Measurements from ENCODE around the gene GJA9.
"Not testable (repeated sequence)": the region's sequence is repeated elsewhere in the genome, so short reads cannot be mapped to it uniquely, and the experiment has no call there.

GJA9 gene

DNA sequence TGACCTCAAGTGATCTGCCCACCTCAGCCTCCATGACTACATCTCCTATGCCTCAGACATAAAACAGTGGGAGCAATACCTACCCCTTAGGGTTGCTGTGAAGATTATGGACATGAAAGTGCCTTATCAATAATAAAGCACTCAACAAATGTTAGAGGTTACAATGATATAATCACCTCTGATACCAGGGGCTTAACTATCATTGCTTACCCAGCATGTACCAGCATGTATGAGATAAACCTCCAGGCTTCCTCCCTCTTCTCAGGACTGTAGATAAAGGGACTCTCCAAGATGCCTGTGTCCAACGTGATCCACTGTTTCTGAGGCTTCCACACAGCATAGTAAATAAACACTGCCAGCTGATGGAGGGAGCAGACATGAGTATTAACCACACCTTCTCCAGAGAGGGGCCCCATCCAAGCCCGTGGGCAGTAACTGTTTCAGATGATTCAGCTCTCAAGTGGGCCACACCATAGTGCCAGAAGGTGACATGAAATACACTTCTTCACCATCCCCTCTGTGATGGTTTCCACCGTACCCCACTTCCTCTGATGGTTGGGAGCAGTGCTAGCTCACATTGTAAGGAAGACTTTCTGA, 34.1 kb upstream of the GJA9 start:
- no peak for DNase-seq (ENCODE audit: insufficient read length, low spot score)
- FAIRE-seq: no peak
- TF ChIP-seq SPI1 (IDR thresholded peaks at IDR 0.05; ENCODE audit: low read depth, low read length) (no peak), TAF1 (IDR thresholded peaks at IDR 0.05; ENCODE audit: low read depth, low read length) (no peak), POU2F2 (IDR thresholded peaks at IDR 0.05; ENCODE audit: low read depth, low read length) (no peak), POLR2A (IDR thresholded peaks at IDR 0.05; ENCODE audit: low read depth, low read length) (no peak), POLR2AphosphoS5 (IDR thresholded peaks at IDR 0.05; ENCODE audit: low read depth, low read length) (no peak)

DNA sequence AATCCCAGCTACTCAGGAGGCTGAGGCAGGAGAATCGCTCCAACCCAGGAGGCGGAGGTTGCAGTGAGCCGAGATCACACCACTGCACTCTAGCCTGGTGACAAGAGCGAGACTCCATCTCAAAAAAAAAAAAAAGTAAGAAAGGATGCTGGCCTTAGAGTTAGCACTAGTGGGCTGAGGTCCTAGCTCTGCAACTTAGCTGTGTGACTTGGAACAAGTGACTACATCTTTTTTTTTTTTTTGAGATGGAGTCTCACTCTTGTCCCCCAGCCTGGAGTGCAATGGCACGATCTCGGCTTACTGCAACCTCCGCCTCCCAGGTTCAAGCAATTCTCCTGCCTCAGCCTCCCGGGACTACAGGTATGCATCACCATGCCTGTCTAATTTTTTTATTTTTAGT, 33.5 kb upstream of the GJA9 start:
- DNase-seq (ENCODE audit: insufficient read length, low spot score); FAIRE-seq: not testable (repeated sequence)

DNA sequence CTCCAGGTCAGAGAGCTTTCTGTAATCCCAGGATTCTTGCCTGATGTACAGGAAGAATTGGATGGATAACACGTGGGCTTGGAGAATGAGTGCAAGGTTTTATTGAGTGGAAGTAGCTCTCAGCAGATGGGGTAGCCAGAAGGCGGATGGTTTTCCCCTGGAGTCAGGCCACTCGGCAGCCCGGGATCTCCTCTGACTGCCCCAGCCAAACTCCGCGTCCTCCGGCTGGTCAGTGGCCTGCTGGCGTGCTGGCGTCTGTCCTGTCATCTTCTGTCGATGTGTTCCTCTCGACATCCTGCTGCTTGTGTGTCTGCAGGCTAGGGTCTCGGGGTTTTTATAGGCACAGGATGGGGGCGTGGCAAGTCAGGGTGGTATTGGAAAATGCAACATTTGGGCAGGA, 27.4 kb upstream of the GJA9 start:
- DNase-seq (ENCODE audit: insufficient read length, low spot score) (no peak), FAIRE-seq (no peak)
- TF ChIP-seq POLR2AphosphoS5 (IDR thresholded peaks at IDR 0.05; ENCODE audit: low read depth, low read length): no peak
- TF ChIP-seq POU2F2 (IDR thresholded peaks at IDR 0.05; ENCODE audit: low read depth, low read length): no peak
- TF ChIP-seq SPI1 (IDR thresholded peaks at IDR 0.05; ENCODE audit: low read depth, low read length): no peak
- no peak for TF ChIP-seq PAX5 (IDR thresholded peaks at IDR 0.05; ENCODE audit: insufficient read depth, low read length, severe bottlenecking)
- TF ChIP-seq TAF1 (IDR thresholded peaks at IDR 0.05; ENCODE audit: low read depth, low read length): no peak
- TF ChIP-seq POLR2A (IDR thresholded peaks at IDR 0.05; ENCODE audit: low read depth, low read length): no peak

DNA sequence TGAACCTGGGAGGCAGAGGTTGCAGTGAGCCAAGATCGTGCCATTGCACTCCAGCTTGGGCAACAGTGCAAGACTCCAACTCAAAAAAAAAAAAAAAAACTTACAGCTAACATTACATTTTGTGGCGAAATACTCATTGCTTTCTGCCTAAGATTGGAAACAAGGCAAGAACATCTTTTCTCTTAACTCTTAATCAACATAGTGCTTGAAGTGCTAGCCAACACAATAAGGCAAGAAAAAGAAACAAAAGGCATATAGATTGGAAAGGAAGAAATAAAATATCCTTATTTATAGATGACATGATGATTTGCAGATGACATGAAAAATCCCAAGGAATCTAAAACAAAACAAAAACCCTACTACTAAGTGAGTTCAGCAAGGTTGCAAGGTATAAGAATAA, 24.6 kb upstream of the GJA9 start:
- no peak for TF ChIP-seq SPI1 (IDR thresholded peaks at IDR 0.05; ENCODE audit: low read depth, low read length)
- TF ChIP-seq POLR2AphosphoS5 (IDR thresholded peaks at IDR 0.05; ENCODE audit: low read depth, low read length): no peak
- TF ChIP-seq TAF1 (IDR thresholded peaks at IDR 0.05; ENCODE audit: low read depth, low read length): no peak
- TF ChIP-seq POLR2A (IDR thresholded peaks at IDR 0.05; ENCODE audit: low read depth, low read length): no peak
- no peak for TF ChIP-seq POU2F2 (IDR thresholded peaks at IDR 0.05; ENCODE audit: low read depth, low read length)
- no peak for TF ChIP-seq PAX5 (IDR thresholded peaks at IDR 0.05; ENCODE audit: insufficient read depth, low read length, severe bottlenecking)
- DNase-seq (ENCODE audit: insufficient read length, low spot score) (no peak), FAIRE-seq (no peak)

DNA sequence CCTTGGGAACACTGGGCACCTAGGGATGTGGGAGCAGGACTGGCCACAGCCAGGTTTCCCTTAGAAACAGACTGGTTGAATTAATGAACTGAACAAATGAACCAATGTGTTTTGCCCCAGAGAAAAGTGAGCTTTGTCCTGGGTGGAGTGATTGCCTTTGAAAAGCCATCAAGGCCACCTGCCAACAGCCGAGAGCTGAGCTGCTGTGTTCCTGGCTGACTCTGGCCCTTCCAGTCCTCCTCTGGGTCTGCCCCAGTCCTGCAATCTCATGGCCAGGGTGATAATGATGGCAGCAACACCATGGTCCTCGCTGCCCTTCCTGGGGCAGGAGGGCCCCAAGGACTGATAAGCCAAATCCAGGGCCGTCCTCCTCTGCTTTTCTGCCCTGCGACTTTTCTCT, 18.2 kb upstream of the GJA9 start:
- FAIRE-seq: no peak
- no peak for DNase-seq (ENCODE audit: insufficient read length, low spot score)
- TF ChIP-seq PAX5 (IDR thresholded peaks at IDR 0.05; ENCODE audit: insufficient read depth, low read length, severe bottlenecking) (no peak), POU2F2 (IDR thresholded peaks at IDR 0.05; ENCODE audit: low read depth, low read length) (no peak), POLR2AphosphoS5 (IDR thresholded peaks at IDR 0.05; ENCODE audit: low read depth, low read length) (no peak), TAF1 (IDR thresholded peaks at IDR 0.05; ENCODE audit: low read depth, low read length) (no peak), POLR2A (IDR thresholded peaks at IDR 0.05; ENCODE audit: low read depth, low read length) (no peak), SPI1 (IDR thresholded peaks at IDR 0.05; ENCODE audit: low read depth, low read length) (no peak)

DNA sequence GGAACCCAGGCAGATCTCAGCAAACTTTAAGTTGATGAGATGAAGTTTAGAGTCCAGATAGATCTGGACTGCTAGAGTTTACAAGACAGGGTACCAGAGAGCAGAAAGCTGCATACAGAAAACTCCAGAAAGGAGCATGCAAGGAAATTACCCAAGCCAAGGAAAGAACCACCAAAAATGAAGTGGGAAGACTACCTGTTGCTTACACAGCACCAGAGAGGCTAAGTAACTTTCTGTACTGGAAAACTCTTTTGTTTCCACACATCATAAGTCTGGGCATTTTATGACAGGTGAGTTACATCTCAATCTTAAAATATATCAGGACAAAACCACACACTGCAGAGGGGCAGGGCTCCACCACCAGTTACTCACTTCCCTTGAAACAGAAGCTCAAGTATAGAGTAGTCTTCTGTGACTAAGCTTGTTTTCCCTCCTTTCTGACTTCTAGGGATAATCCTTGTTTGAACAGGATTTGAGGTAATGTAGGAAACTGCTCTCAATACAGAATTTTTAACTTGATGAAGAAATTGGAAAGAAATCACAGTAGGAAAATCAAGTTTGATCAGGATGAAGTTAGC, 17.4 kb upstream of the GJA9 start:
- DNase-seq (ENCODE audit: insufficient read length, low spot score) (no peak), FAIRE-seq (no peak)
- TF ChIP-seq POU2F2 (IDR thresholded peaks at IDR 0.05; ENCODE audit: low read depth, low read length) (no peak), TAF1 (IDR thresholded peaks at IDR 0.05; ENCODE audit: low read depth, low read length) (no peak), PAX5 (IDR thresholded peaks at IDR 0.05; ENCODE audit: insufficient read depth, low read length, severe bottlenecking) (no peak), POLR2AphosphoS5 (IDR thresholded peaks at IDR 0.05; ENCODE audit: low read depth, low read length) (no peak), POLR2A (IDR thresholded peaks at IDR 0.05; ENCODE audit: low read depth, low read length) (no peak), SPI1 (IDR thresholded peaks at IDR 0.05; ENCODE audit: low read depth, low read length) (no peak)

DNA sequence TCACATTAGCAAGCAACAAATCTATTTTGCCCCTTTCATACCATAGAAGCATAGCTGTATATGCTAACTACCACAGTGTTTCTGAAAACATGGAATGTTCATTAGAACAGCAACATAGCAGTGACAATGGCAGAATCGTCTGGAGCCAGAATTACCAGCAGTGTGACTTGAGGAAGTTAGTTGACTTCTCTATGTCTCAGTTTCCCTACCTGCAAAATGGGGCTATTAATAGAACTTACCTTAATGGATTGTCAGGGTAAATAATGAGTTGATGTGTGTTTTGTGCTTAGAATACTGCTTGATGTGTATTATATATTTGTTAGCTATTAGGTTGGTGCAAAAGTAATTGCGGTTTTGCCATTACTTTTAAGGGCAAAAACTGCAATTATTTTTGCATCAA, 14.8 kb upstream of the GJA9 start:
- DNase-seq (ENCODE audit: insufficient read length, low spot score) (no peak), FAIRE-seq (peak; percentile 13)
- TF ChIP-seq TAF1 (IDR thresholded peaks at IDR 0.05; ENCODE audit: low read depth, low read length) (no peak), POLR2AphosphoS5 (IDR thresholded peaks at IDR 0.05; ENCODE audit: low read depth, low read length) (no peak), PAX5 (IDR thresholded peaks at IDR 0.05; ENCODE audit: insufficient read depth, low read length, severe bottlenecking) (no peak), SPI1 (IDR thresholded peaks at IDR 0.05; ENCODE audit: low read depth, low read length) (no peak), POU2F2 (IDR thresholded peaks at IDR 0.05; ENCODE audit: low read depth, low read length) (no peak), POLR2A (IDR thresholded peaks at IDR 0.05; ENCODE audit: low read depth, low read length) (no peak)

DNA sequence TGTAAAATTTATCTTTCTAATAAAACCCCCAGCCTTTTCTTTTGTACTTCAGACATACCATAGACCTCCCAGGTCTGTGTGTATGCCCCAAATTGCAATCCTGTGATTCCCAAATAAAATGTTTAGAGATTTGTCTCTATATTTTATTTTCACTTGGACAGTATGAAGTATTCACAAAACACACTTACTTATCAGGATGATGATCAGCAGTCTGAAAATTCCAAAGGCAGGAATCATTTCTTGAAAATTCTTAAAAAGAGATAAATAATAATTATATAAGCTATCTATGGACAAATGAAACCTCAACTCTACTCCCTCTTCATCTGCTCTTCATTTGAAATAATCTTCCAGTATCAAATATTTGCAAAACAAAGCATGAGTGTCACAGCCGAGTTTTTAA, 11.6 kb upstream of the GJA9 start:
- FAIRE-seq (no peak), DNase-seq (ENCODE audit: insufficient read length, low spot score) (no peak)
- TF ChIP-seq TAF1 (IDR thresholded peaks at IDR 0.05; ENCODE audit: low read depth, low read length) (no peak), POLR2A (IDR thresholded peaks at IDR 0.05; ENCODE audit: low read depth, low read length) (no peak), PAX5 (IDR thresholded peaks at IDR 0.05; ENCODE audit: insufficient read depth, low read length, severe bottlenecking) (no peak), SPI1 (IDR thresholded peaks at IDR 0.05; ENCODE audit: low read depth, low read length) (no peak), POLR2AphosphoS5 (IDR thresholded peaks at IDR 0.05; ENCODE audit: low read depth, low read length) (no peak), POU2F2 (IDR thresholded peaks at IDR 0.05; ENCODE audit: low read depth, low read length) (no peak)

DNA sequence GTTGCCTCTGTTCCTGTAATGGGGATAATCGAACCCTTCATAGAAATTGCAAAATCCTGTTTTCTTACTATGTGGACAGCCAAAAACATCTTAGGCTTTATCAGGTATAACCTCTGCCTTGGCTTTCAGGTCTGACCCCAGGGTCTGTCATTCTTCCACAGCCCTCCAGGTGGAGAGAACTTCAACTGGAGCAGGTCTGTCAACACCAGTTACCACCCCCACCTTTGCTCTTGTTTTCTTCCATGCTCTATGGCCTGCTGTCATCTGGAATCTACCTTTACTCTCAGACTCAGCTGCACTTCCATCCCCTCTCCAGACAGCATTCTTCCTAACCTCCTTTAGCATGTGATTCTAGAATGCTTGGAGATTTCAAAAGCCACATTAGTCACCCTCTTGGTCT, 10.4 kb upstream of the GJA9 start:
- FAIRE-seq (no peak), DNase-seq (ENCODE audit: insufficient read length, low spot score) (no peak)
- TF ChIP-seq SPI1 (IDR thresholded peaks at IDR 0.05; ENCODE audit: low read depth, low read length) (no peak), TAF1 (IDR thresholded peaks at IDR 0.05; ENCODE audit: low read depth, low read length) (no peak), POLR2AphosphoS5 (IDR thresholded peaks at IDR 0.05; ENCODE audit: low read depth, low read length) (no peak), POU2F2 (IDR thresholded peaks at IDR 0.05; ENCODE audit: low read depth, low read length) (no peak), PAX5 (IDR thresholded peaks at IDR 0.05; ENCODE audit: insufficient read depth, low read length, severe bottlenecking) (no peak), POLR2A (IDR thresholded peaks at IDR 0.05; ENCODE audit: low read depth, low read length) (no peak)

DNA sequence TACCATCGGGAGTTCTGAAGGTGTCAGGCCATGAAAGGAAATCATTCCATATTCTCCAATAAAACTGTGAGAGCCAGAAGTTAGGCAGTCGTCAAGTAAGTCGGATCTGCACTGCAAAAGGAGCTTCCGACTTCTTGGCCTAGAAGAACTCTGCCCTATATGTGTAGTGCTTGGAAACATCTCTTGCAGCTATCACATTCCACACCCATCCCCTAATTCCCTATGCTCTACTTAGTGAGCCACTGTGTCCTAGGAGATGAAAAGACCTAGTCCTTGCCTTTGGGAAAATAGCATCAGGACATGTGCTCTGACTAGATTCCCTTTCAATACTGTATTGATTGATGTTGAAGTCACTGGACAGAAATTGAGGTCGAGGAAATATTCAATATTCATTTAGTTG, 8.2 kb upstream of the GJA9 start:
- TF ChIP-seq SPI1 (IDR thresholded peaks at IDR 0.05; ENCODE audit: low read depth, low read length): no peak
- no peak for TF ChIP-seq PAX5 (IDR thresholded peaks at IDR 0.05; ENCODE audit: insufficient read depth, low read length, severe bottlenecking)
- FAIRE-seq (no peak), DNase-seq (ENCODE audit: insufficient read length, low spot score) (no peak)

Data from GM12891 (cell line).